Measurements from ENCODE around the gene CSPG5. TPM values are rescaled to one million over a fixed set of nuclear protein-coding genes. Genes with fewer than 3 reads are reported as not detected.

Gene CSPG5
- polyA plus RNA-seq, 2 donors, result 0.12 to 0.40 TPM

- WGBS, 2 donors, result 81 to 90% methylated on average over 4 of the region's 4 CpGs
- no peaks in the 10 kb centered on the region for H3K27me3 ChIP-seq (ENCODE audit: control insufficient read depth in 1 of 2, insufficient read depth in 2 of 2, low read length in 2 of 2)
These were observed 53.0 kb downstream of the CSPG5 start for GRCh38 chr3:47525617-47526016.

GRCh38 chr3:47523310-47524073, 55.2 kb downstream of the CSPG5 start:
- H3K27ac ChIP-seq (ENCODE audit: low read depth in 2 of 2, low read length in 1 of 2), result no peak overlapping the region
- no peaks in the 10 kb centered on the region for H3K9me3 ChIP-seq (ENCODE audit: control insufficient read depth in 2 of 2, insufficient read depth in 1 of 2, low read depth in 1 of 2, low read length in 1 of 2)
- H3K27me3 ChIP-seq (ENCODE audit: control insufficient read depth in 1 of 2, insufficient read depth in 2 of 2, low read length in 2 of 2), result no peaks in the 10 kb centered on the region
- H3K36me3 ChIP-seq (ENCODE audit: control insufficient read depth in 2 of 2, insufficient read depth in 2 of 2, low read length in 1 of 2), result no peaks in the 10 kb centered on the region
- H3K4me1 ChIP-seq (ENCODE audit: control insufficient read depth in 2 of 2, insufficient read depth in 2 of 2, low read length in 1 of 2), result peaks cover 0 to 4% of the 10 kb centered on the region in 2 donors
- WGBS, 2 donors, result 43 to 49% methylated on average over 4 of the region's 4 CpGs
- H3K4me3 ChIP-seq (ENCODE audit: low read depth in 1 of 2, low read length in 2 of 2), result no peak overlapping the region

More at GRCh38 chr3:47525617-47526016, 53.0 kb downstream of the CSPG5 start:
- Histone ChIP-seq H3K27ac (ENCODE audit: low read depth in 2 of 2, low read length in 1 of 2) (no peak overlapping the region), H3K4me1 (ENCODE audit: control insufficient read depth in 2 of 2, insufficient read depth in 2 of 2, low read length in 1 of 2) (peaks cover 0 to 4% of the 10 kb centered on the region in 2 donors), H3K36me3 (ENCODE audit: control insufficient read depth in 2 of 2, insufficient read depth in 2 of 2, low read length in 1 of 2) (no peaks in the 10 kb centered on the region), H3K4me3 (ENCODE audit: low read depth in 1 of 2, low read length in 2 of 2) (no peak overlapping the region), H3K9me3 (ENCODE audit: control insufficient read depth in 2 of 2, insufficient read depth in 1 of 2, low read depth in 1 of 2, low read length in 1 of 2) (no peaks in the 10 kb centered on the region)

- H3K27me3 ChIP-seq (ENCODE audit: control insufficient read depth in 1 of 2, insufficient read depth in 2 of 2, low read length in 2 of 2), result no peaks in the 10 kb centered on the region
- H3K4me1 ChIP-seq (ENCODE audit: control insufficient read depth in 2 of 2, insufficient read depth in 2 of 2, low read length in 1 of 2), result peaks cover 0 to 4% of the 10 kb centered on the region in 2 donors
- H3K27ac ChIP-seq (ENCODE audit: low read depth in 2 of 2, low read length in 1 of 2), result no peak overlapping the region
- H3K36me3 ChIP-seq (ENCODE audit: control insufficient read depth in 2 of 2, insufficient read depth in 2 of 2, low read length in 1 of 2), result no peaks in the 10 kb centered on the region
- H3K9me3 ChIP-seq (ENCODE audit: control insufficient read depth in 2 of 2, insufficient read depth in 1 of 2, low read depth in 1 of 2, low read length in 1 of 2), result no peaks in the 10 kb centered on the region
- WGBS, 2 donors, result 38 to 39% methylated on average over 15 of the region's 15 CpGs
- no peak overlapping the region for H3K4me3 ChIP-seq (ENCODE audit: low read depth in 1 of 2, low read length in 2 of 2)
These were observed 56.3 kb downstream of the CSPG5 start for GRCh38 chr3:47522082-47522987.

- Histone ChIP-seq H3K9me3 (ENCODE audit: control insufficient read depth in 2 of 2, insufficient read depth in 1 of 2, low read depth in 1 of 2, low read length in 1 of 2) (no peaks in the 10 kb centered on the region), H3K4me1 (ENCODE audit: control insufficient read depth in 2 of 2, insufficient read depth in 2 of 2, low read length in 1 of 2) (peaks cover 0 to 4% of the 10 kb centered on the region in 2 donors), H3K27me3 (ENCODE audit: control insufficient read depth in 1 of 2, insufficient read depth in 2 of 2, low read length in 2 of 2) (no peaks in the 10 kb centered on the region), H3K27ac (ENCODE audit: low read depth in 2 of 2, low read length in 1 of 2) (no peak overlapping the region), H3K4me3 (ENCODE audit: low read depth in 1 of 2, low read length in 2 of 2) (no peak overlapping the region), H3K36me3 (ENCODE audit: control insufficient read depth in 2 of 2, insufficient read depth in 2 of 2, low read length in 1 of 2) (no peaks in the 10 kb centered on the region)
These were observed 57.9 kb downstream of the CSPG5 start for GRCh38 chr3:47520756-47521155.

- WGBS, 2 donors, result 88 to 94% methylated on average over 2 of the region's 2 CpGs
- H3K27ac ChIP-seq (ENCODE audit: low read depth in 2 of 2, low read length in 1 of 2), result no peak overlapping the region
- H3K4me3 ChIP-seq (ENCODE audit: low read depth in 1 of 2, low read length in 2 of 2), result no peak overlapping the region
- no peaks in the 10 kb centered on the region for H3K27me3 ChIP-seq (ENCODE audit: control insufficient read depth in 1 of 2, insufficient read depth in 2 of 2, low read length in 2 of 2)
- H3K9me3 ChIP-seq (ENCODE audit: control insufficient read depth in 2 of 2, insufficient read depth in 1 of 2, low read depth in 1 of 2, low read length in 1 of 2), result no peaks in the 10 kb centered on the region
- H3K4me1 ChIP-seq (ENCODE audit: control insufficient read depth in 2 of 2, insufficient read depth in 2 of 2, low read length in 1 of 2), result peaks cover 0 to 4% of the 10 kb centered on the region in 2 donors
- H3K36me3 ChIP-seq (ENCODE audit: control insufficient read depth in 2 of 2, insufficient read depth in 2 of 2, low read length in 1 of 2), result no peaks in the 10 kb centered on the region
These were observed 60.7 kb downstream of the CSPG5 start for GRCh38 chr3:47517937-47518336.

GRCh38 chr3:47515864-47516319, 62.8 kb downstream of the CSPG5 start:
- H3K4me1 ChIP-seq (ENCODE audit: control insufficient read depth in 2 of 2, insufficient read depth in 2 of 2, low read length in 1 of 2), result no peaks in the 10 kb centered on the region
- no peak overlapping the region for H3K27ac ChIP-seq (ENCODE audit: low read depth in 2 of 2, low read length in 1 of 2)
- no peaks in the 10 kb centered on the region for H3K27me3 ChIP-seq (ENCODE audit: control insufficient read depth in 1 of 2, insufficient read depth in 2 of 2, low read length in 2 of 2)
- H3K9me3 ChIP-seq (ENCODE audit: control insufficient read depth in 2 of 2, insufficient read depth in 1 of 2, low read depth in 1 of 2, low read length in 1 of 2), result no peaks in the 10 kb centered on the region
- H3K4me3 ChIP-seq (ENCODE audit: low read depth in 1 of 2, low read length in 2 of 2), result no peak overlapping the region
- 65 to 70% methylated on average over 5 of the region's 5 CpGs for WGBS, 2 donors
- no peaks in the 10 kb centered on the region for H3K36me3 ChIP-seq (ENCODE audit: control insufficient read depth in 2 of 2, insufficient read depth in 2 of 2, low read length in 1 of 2)

- WGBS, 2 donors, result 61 to 64% methylated on average over 5 of the region's 5 CpGs
- H3K27me3 ChIP-seq (ENCODE audit: control insufficient read depth in 1 of 2, insufficient read depth in 2 of 2, low read length in 2 of 2), result no peaks in the 10 kb centered on the region
- peaks cover 0 to 3% of the 10 kb centered on the region in 2 donors for H3K36me3 ChIP-seq (ENCODE audit: control insufficient read depth in 2 of 2, insufficient read depth in 2 of 2, low read length in 1 of 2)
- no peaks in the 10 kb centered on the region for H3K9me3 ChIP-seq (ENCODE audit: control insufficient read depth in 2 of 2, insufficient read depth in 1 of 2, low read depth in 1 of 2, low read length in 1 of 2)
- no peak overlapping the region for H3K4me3 ChIP-seq (ENCODE audit: low read depth in 1 of 2, low read length in 2 of 2)
- H3K4me1 ChIP-seq (ENCODE audit: control insufficient read depth in 2 of 2, insufficient read depth in 2 of 2, low read length in 1 of 2), result no peaks in the 10 kb centered on the region
- H3K27ac ChIP-seq (ENCODE audit: low read depth in 2 of 2, low read length in 1 of 2), result no peak overlapping the region
These were observed 63.6 kb downstream of the CSPG5 start for GRCh38 chr3:47515100-47515499.

GRCh38 chr3:47513125-47513929, 65.3 kb downstream of the CSPG5 start, which contains the start of gene ELP6:
Gene ELP6 (minus strand): TSS chr3:47513712. CDS start chr3:47513590, 122 bp downstream.
- Histone ChIP-seq H3K4me1 (ENCODE audit: control insufficient read depth in 2 of 2, insufficient read depth in 2 of 2, low read length in 1 of 2) (no peaks in the 10 kb centered on the region), H3K27me3 (ENCODE audit: control insufficient read depth in 1 of 2, insufficient read depth in 2 of 2, low read length in 2 of 2) (no peaks in the 10 kb centered on the region), H3K9me3 (ENCODE audit: control insufficient read depth in 2 of 2, insufficient read depth in 1 of 2, low read depth in 1 of 2, low read length in 1 of 2) (no peaks in the 10 kb centered on the region), H3K27ac (ENCODE audit: low read depth in 2 of 2, low read length in 1 of 2) (peak within 1 kb of the TSS; percentile 98 to 99), H3K4me3 (ENCODE audit: low read depth in 1 of 2, low read length in 2 of 2) (peak within 1 kb of the TSS; percentile 68 to 71), H3K36me3 (ENCODE audit: control insufficient read depth in 2 of 2, insufficient read depth in 2 of 2, low read length in 1 of 2) (peaks cover 0 to 6% of the 10 kb centered on the region in 2 donors)
- WGBS, 2 donors, result 0% methylated on average over 71 of the region's 71 CpGs

All from esophagus (tissue), 2 donors.